Heart left ventricle (tissue), 13 donors: ENCODE measurements around the gene ANK3.

Experiments
- POLR2A ChIP-seq, 2 donors: fragments of 450-650 bp; IDR thresholded peaks; one replicate each; pipeline ENCODE4 v1.6.1; 2017; ENCODE audit warnings: antibody characterized with exemption in 2 of 2, mild to moderate bottlenecking in 2 of 2, moderate library complexity in 2 of 2
- TF ChIP-seq, protein P1 (sequence below), 12 donors: fragments of 200-600 bp; sonication (generic) in 4 of 12; IDR thresholded peaks; one replicate each; pipeline versions ENCODE4 v1.5.0 to v1.8.0; 2018 to 2022; ENCODE audit warnings: antibody characterized with exemption in 12 of 12, mild to moderate bottlenecking in 5 of 12
- donor health status: ischemic (EF 13 %, LVEDD 7.1; RV severe dilation, severe dysfunction).
- donor health status: DM: no; HTN: yes; CAD: no.
- donor health status: DM: no; HTN: no; CAD: no.
- donor health status: ischemic (EF 25% LVEDD 6.9; RV normal size, moderate dysfunction).
- donor health status: ischemic (EF 25% LVEDD 5.7; RV mildly dilated, moderate dysfunction).
- donor health status: ischemic (EF 35%, LVEDD 5.7; RV mildly dilated, moderate dysfunction).
- donor health status: nonischemic (EF 11% LVEDD 7.7; RV severe dilation, severe dysfunction).
- donor health status: DM: yes; HTN: yes; CAD: no.
- donor health status: PGD.
- donor health status: ischemic (EF 29% LVEDD 5.4; RV normal size, mild dysfunction).
- donor health status: nonischemic (EF 23%, LVEDD 6.1; RV moderate dilation, normal function).

DNA sequence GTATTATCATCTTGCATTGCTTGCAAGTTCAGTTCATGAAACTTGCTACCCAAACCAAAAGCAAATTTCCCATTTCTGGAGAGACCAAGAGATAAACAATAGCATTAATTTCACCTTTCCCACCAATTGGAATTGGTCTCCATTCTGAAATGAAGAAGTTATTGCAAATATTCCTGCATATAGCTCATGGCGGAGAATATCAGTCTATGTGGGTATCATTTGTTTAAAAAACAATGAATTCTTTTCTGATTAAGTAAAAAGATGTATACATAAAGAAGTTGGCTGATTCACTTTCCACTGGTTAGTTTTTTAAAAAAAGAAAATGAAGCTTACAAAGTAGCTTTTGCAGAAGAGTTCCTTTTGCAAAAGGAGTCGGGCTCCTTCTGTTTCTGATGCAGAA is 19.5 kb upstream of the ANK3 start:
- TF ChIP-seq, protein P1, sequence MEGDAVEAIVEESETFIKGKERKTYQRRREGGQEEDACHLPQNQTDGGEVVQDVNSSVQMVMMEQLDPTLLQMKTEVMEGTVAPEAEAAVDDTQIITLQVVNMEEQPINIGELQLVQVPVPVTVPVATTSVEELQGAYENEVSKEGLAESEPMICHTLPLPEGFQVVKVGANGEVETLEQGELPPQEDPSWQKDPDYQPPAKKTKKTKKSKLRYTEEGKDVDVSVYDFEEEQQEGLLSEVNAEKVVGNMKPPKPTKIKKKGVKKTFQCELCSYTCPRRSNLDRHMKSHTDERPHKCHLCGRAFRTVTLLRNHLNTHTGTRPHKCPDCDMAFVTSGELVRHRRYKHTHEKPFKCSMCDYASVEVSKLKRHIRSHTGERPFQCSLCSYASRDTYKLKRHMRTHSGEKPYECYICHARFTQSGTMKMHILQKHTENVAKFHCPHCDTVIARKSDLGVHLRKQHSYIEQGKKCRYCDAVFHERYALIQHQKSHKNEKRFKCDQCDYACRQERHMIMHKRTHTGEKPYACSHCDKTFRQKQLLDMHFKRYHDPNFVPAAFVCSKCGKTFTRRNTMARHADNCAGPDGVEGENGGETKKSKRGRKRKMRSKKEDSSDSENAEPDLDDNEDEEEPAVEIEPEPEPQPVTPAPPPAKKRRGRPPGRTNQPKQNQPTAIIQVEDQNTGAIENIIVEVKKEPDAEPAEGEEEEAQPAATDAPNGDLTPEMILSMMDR (IDR thresholded peaks at IDR 0.05), result no peak
- no peak for TF ChIP-seq POLR2A (IDR thresholded peaks at IDR 0.05)
